ENCODE data around the gene C1orf105. TPM values are rescaled to one million over a fixed set of nuclear protein-coding genes. Genes with fewer than 3 reads are reported as not detected.

Gene C1orf105
- total RNA-seq, 1 experiment from 2014 or later, result not detected

DNA sequence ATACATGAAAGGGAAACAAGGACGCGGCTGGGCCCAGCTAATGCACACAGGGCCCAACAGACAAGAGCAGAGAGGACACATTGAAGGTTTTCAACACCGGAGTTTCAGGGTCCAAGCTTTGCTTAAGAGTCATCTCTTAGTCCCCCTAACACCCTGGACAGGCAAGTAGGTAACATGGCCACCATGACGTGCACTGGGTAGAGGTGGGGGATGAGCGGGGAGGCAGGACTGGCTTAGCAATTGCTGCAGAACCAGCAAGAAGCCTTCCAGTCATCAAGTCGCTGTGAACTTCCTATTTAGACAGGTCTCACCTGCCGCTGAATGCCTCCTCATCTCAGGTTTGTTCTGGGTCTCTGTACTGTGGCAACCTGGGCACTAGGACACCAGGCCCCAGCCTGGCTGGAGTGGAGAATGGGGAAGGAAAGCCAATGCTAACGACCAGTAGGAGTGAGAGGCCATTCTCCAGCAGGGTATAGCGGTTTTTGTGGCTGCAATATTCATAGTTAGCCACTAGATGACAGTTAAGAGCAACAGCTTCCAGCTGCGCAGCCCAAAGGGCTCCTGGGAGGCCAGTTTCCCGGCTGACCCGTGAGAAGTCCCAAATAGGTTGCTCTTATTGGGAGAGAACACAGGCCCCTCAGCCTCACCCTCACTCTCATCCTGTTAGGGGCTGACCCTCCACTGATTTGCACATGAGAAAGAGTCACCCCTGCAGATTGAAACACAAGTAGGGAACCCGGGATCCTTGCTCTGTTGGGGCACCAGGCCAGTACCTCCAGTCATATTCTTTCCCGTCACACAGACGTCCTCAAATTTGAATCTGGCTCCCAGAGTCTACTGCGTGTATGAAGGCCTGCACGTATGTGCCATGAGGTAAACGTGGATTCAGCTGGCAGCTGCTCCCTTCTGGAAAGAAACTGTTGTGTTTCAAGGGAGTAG lies 29.4 kb downstream of the C1orf105 start:
- ATAC-seq (peak; percentile 99), DNase-seq (ENCODE audit: low spot score) (peak; percentile 57)
- TF ChIP-seq HMGA2 (CRISPR knock-in tag; IDR thresholded peaks at IDR 0.05) (no peak), GABPB1 (CRISPR knock-in tag; IDR thresholded peaks at IDR 0.05) (0 out of 2 replicates have a peak, but pooled peaks have one; percentile 14)
- TF ChIP-seq, protein P1, sequence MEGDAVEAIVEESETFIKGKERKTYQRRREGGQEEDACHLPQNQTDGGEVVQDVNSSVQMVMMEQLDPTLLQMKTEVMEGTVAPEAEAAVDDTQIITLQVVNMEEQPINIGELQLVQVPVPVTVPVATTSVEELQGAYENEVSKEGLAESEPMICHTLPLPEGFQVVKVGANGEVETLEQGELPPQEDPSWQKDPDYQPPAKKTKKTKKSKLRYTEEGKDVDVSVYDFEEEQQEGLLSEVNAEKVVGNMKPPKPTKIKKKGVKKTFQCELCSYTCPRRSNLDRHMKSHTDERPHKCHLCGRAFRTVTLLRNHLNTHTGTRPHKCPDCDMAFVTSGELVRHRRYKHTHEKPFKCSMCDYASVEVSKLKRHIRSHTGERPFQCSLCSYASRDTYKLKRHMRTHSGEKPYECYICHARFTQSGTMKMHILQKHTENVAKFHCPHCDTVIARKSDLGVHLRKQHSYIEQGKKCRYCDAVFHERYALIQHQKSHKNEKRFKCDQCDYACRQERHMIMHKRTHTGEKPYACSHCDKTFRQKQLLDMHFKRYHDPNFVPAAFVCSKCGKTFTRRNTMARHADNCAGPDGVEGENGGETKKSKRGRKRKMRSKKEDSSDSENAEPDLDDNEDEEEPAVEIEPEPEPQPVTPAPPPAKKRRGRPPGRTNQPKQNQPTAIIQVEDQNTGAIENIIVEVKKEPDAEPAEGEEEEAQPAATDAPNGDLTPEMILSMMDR (IDR thresholded peaks at IDR 0.05), result peak; percentile 79
- Mint-ChIP-seq H3K36me3 (no peaks in the 10 kb centered on the region), H3K27me3 (ENCODE audit: low read depth) (no peaks in the 10 kb centered on the region; the same call in 1 of the 2 replicates), H3K4me3 (no peak overlapping the region), H3K27ac (no peak overlapping the region), H3K9me3 (no peaks in the 10 kb centered on the region), H3K4me1 (peaks cover 5% of the 10 kb centered on the region; the same call in 1 of the 2 replicates)
- POLR2A ChIA-PET, result no interaction called here
- CTCF ChIA-PET, result interaction anchor here (0.6 to 1.9 kb wide), 6 partner anchors 11 to 270 kb away, joined by 3 to 10 read pairs (median 6); no protein-coding TSS in a partner anchor

DNA sequence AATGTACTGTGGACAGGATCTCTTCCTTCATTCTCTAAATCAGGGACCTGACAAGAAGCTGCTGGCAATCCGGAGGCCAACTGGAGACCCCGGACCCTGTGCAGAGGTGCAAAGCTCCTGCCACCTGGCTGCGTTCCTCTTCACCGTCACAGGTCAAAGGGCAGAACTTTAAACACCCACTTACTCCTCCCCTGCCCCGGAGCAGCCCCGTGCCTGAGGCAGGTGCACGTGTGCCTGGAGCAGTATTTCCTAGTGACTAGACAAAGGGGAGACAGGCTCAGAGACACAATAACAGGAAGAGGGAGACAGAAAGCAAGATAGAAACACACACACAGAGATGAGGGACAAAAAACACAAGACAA lies 30.0 kb downstream of the C1orf105 start:
- Mint-ChIP-seq H3K4me3 (no peak overlapping the region), H3K27ac (no peak overlapping the region)

DNA sequence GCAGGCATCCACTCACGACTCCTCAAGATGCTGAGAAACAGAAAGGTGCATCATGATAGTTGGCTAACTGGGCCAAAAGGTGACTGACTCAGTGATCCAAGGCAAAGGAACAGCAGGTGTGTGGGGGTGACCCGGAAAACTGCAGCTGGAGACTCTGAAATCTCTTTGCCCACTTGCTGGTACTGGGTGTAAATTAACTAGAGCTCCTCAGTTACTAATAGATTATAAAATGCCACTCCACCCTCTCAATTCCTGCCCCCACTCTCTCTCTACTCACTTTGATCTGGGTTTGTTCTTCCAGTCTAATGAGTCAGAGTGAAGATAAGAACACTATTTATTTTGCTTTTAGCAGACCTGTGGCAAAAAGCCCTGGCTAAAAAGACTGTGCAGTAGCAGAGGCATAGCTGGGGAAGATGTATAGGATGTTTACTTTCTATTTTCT lies 30.5 kb downstream of the C1orf105 start:
- H3K27ac Mint-ChIP-seq, result no peak overlapping the region

More for the DNA sequence above, 30.0 kb downstream of the C1orf105 start:
- Mint-ChIP-seq H3K4me1 (peaks cover 5% of the 10 kb centered on the region; the same call in 1 of the 2 replicates), H3K36me3 (no peaks in the 10 kb centered on the region), H3K9me3 (no peaks in the 10 kb centered on the region), H3K27me3 (ENCODE audit: low read depth) (no peaks in the 10 kb centered on the region; the same call in 1 of the 2 replicates)
- ATAC-seq (no peak), DNase-seq (ENCODE audit: low spot score) (no peak)
- TF ChIP-seq, protein P2, sequence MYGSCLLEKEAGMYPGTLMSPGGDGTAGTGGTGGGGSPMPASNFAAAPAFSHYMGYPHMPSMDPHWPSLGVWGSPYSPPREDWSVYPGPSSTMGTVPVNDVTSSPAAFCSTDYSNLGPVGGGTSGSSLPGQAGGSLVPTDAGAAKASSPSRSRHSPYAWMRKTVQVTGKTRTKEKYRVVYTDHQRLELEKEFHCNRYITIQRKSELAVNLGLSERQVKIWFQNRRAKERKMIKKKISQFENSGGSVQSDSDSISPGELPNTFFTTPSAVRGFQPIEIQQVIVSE (CRISPR knock-in tag; IDR thresholded peaks at IDR 0.05; ENCODE audit: borderline replicate concordance), result no peak
- TF ChIP-seq SMAD3 (CRISPR knock-in tag; IDR thresholded peaks at IDR 0.05; ENCODE audit: borderline replicate concordance), result no peak
- TF ChIP-seq, protein P3, sequence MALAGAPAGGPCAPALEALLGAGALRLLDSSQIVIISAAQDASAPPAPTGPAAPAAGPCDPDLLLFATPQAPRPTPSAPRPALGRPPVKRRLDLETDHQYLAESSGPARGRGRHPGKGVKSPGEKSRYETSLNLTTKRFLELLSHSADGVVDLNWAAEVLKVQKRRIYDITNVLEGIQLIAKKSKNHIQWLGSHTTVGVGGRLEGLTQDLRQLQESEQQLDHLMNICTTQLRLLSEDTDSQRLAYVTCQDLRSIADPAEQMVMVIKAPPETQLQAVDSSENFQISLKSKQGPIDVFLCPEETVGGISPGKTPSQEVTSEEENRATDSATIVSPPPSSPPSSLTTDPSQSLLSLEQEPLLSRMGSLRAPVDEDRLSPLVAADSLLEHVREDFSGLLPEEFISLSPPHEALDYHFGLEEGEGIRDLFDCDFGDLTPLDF (CRISPR knock-in tag; IDR thresholded peaks at IDR 0.05), result no peak
- no peak for TF ChIP-seq ZNF138 (CRISPR knock-in tag; conservative IDR thresholded peaks at IDR 0.05)
- POLR2A ChIA-PET, result no interaction called here
- CTCF ChIA-PET, result interaction anchor here (0.6 to 1.9 kb wide), 6 partner anchors 10 to 269 kb away, joined by 3 to 10 read pairs (median 6); no protein-coding TSS in a partner anchor

More for the DNA sequence above, 30.5 kb downstream of the C1orf105 start:
- no peak for ATAC-seq
- no peaks in the 10 kb centered on the region for H3K36me3 Mint-ChIP-seq
- ChIA-PET CTCF (interaction anchor here (1.1 to 1.9 kb wide), 2 partner anchors 51 to 82 kb away, joined by 4 to 7 read pairs; no protein-coding TSS in a partner anchor), POLR2A (no interaction called here)
- no peaks in the 10 kb centered on the region for H3K9me3 Mint-ChIP-seq
- no peaks in the 10 kb centered on the region; the same call in 1 of the 2 replicates for H3K27me3 Mint-ChIP-seq (ENCODE audit: low read depth)
- TF ChIP-seq, protein P4, sequence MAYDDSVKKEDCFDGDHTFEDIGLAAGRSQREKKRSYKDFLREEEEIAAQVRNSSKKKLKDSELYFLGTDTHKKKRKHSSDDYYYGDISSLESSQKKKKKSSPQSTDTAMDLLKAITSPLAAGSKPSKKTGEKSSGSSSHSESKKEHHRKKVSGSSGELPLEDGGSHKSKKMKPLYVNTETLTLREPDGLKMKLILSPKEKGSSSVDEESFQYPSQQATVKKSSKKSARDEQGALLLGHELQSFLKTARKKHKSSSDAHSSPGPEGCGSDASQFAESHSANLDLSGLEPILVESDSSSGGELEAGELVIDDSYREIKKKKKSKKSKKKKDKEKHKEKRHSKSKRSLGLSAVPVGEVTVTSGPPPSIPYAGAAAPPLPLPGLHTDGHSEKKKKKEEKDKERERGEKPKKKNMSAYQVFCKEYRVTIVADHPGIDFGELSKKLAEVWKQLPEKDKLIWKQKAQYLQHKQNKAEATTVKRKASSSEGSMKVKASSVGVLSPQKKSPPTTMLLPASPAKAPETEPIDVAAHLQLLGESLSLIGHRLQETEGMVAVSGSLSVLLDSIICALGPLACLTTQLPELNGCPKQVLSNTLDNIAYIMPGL (CRISPR knock-in tag; IDR thresholded peaks at IDR 0.05), result no peak
- no peak for TF ChIP-seq ZNF396 (CRISPR knock-in tag; IDR thresholded peaks at IDR 0.05; ENCODE audit: borderline replicate concordance)
- TF ChIP-seq RORB (CRISPR knock-in tag; IDR thresholded peaks at IDR 0.05), result no peak
- TF ChIP-seq ZNF416 (CRISPR knock-in tag; IDR thresholded peaks at IDR 0.05), result no peak
- TF ChIP-seq, protein P5, sequence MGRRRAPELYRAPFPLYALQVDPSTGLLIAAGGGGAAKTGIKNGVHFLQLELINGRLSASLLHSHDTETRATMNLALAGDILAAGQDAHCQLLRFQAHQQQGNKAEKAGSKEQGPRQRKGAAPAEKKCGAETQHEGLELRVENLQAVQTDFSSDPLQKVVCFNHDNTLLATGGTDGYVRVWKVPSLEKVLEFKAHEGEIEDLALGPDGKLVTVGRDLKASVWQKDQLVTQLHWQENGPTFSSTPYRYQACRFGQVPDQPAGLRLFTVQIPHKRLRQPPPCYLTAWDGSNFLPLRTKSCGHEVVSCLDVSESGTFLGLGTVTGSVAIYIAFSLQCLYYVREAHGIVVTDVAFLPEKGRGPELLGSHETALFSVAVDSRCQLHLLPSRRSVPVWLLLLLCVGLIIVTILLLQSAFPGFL (CRISPR knock-in tag; IDR thresholded peaks at IDR 0.05; ENCODE audit: borderline replicate concordance), result no peak
- TF ChIP-seq NR1H2 (CRISPR knock-in tag; IDR thresholded peaks at IDR 0.05), result no peak
- TF ChIP-seq, protein P6, sequence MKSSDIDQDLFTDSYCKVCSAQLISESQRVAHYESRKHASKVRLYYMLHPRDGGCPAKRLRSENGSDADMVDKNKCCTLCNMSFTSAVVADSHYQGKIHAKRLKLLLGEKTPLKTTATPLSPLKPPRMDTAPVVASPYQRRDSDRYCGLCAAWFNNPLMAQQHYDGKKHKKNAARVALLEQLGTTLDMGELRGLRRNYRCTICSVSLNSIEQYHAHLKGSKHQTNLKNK (CRISPR knock-in tag; IDR thresholded peaks at IDR 0.05), result no peak
- TF ChIP-seq, protein P7, sequence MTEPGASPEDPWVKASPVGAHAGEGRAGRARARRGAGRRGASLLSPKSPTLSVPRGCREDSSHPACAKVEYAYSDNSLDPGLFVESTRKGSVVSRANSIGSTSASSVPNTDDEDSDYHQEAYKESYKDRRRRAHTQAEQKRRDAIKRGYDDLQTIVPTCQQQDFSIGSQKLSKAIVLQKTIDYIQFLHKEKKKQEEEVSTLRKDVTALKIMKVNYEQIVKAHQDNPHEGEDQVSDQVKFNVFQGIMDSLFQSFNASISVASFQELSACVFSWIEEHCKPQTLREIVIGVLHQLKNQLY (CRISPR knock-in tag; IDR thresholded peaks at IDR 0.05), result no peak
- no peak overlapping the region for H3K4me3 Mint-ChIP-seq
- no peak for DNase-seq (ENCODE audit: low spot score)
- H3K4me1 Mint-ChIP-seq, result peaks cover 5% of the 10 kb centered on the region; the same call in 1 of the 2 replicates
